Thyroid gland (tissue), 4 donors: Measurements from ENCODE around the gene OLFML2B.

Source experiments
- CTCF ChIP-seq, 6 experiments: fragments of 200-600 bp in 3 of 6; fragments of 450-650 bp in 3 of 6; sonication (generic) in 3 of 6; IDR thresholded peaks; one replicate each; pipeline ENCODE4 v1.5.1; 2016 to 2019; ENCODE audit warnings: antibody characterized with exemption in 6 of 6, mild to moderate bottlenecking in 2 of 6, inconsistent platforms in 1 of 6, moderate library complexity in 1 of 6
- POLR2A ChIP-seq, 2 donors: fragments of 450-650 bp; IDR thresholded peaks; one replicate each; pipeline ENCODE4 v1.6.1; 2017; ENCODE audit warnings: antibody characterized with exemption in 2 of 2, mild to moderate bottlenecking in 2 of 2, moderate library complexity in 1 of 2

GRCh38 chr1:162062542-162063015, 38.9 kb upstream of the OLFML2B start:
- no peak for TF ChIP-seq CTCF (IDR thresholded peaks at IDR 0.05)
- TF ChIP-seq POLR2A (IDR thresholded peaks at IDR 0.05): no peak
